HUDEP-2 (cell line): ENCODE data around the gene PER1.
A peak's percentile ranks its signal among the peaks of the same experiment; 100 is the strongest.
"Not testable (repeated sequence)": the region's sequence is repeated elsewhere in the genome, so short reads cannot be mapped to it uniquely, and the experiment has no call there.

Experiments
- DNase-seq, 76 experiments: peaks; one replicate each; lab custom pipeline; 2025; ENCODE audit not compliant: unreplicated experiment in 76 of 76; lab: John Stamatoyannopoulos, UW

PER1 gene

GRCh38 chr17:8173056-8173870 lies 21.1 kb upstream of the PER1 start:
- DNase-seq = peak in 73 of 76 experiments; percentile 12 to 98 (median 79)

- DNase-seq = not testable (repeated sequence)
These were observed 18.0 kb upstream of the PER1 start for GRCh38 chr17:8170186-8170585.

- no peak for DNase-seq
These were observed 15.3 kb upstream of the PER1 start for GRCh38 chr17:8167526-8167925.

- DNase-seq = no peak
These were observed 14.5 kb upstream of the PER1 start for GRCh38 chr17:8166731-8167130.

GRCh38 chr17:8164815-8165131 lies 12.6 kb upstream of the PER1 start:
- DNase-seq = no peak

- peak in 71 of 76 experiments; percentile 25 to 88 (median 71) for DNase-seq
These were observed 12.0 kb upstream of the PER1 start for GRCh38 chr17:8163978-8164814.

- peak in 1 of 76 experiments; percentile 21 for DNase-seq
These were observed 11.1 kb upstream of the PER1 start for GRCh38 chr17:8162997-8163977.

- peak in 43 of 76 experiments; percentile 7 to 58 (median 30) for DNase-seq
These were observed 10.2 kb upstream of the PER1 start, which contains the start of gene VAMP2 for GRCh38 chr17:8162233-8162996. TSS of gene VAMP2 (minus strand) at chr17:8162948. CDS start at chr17:8162879, 69 bp downstream.

GRCh38 chr17:8161289-8162232 lies 9.4 kb upstream of the PER1 start:
- no peak for DNase-seq

- no peak for DNase-seq
These were observed 8.6 kb upstream of the PER1 start for GRCh38 chr17:8160741-8161221.

GRCh38 chr17:8160224-8160577 lies 8.0 kb upstream of the PER1 start:
- no peak for DNase-seq

GRCh38 chr17:8159459-8160223 lies 7.4 kb upstream of the PER1 start:
- no peak for DNase-seq

- DNase-seq = no peak
These were observed 6.8 kb upstream of the PER1 start for GRCh38 chr17:8159032-8159400.

GRCh38 chr17:8158267-8159031 lies 6.2 kb upstream of the PER1 start:
- DNase-seq = peak in 69 of 76 experiments; percentile 14 to 93 (median 79)

- peak; percentile 57 to 100 (median 100) for DNase-seq
These were observed 4.2 kb upstream of the PER1 start for GRCh38 chr17:8156246-8156992.

GRCh38 chr17:8155996-8156245 lies 3.7 kb upstream of the PER1 start:
- peak in 1 of 76 experiments; percentile 48 for DNase-seq
